Sigmoid colon (tissue), 4 donors: ENCODE data around the gene MEGF11.

ENCODE experiments used
- CTCF ChIP-seq, 4 experiments: fragments of 450-650 bp in 3 of 4; fragments of 200-600 bp in 1 of 4; IDR thresholded peaks; one replicate each; pipeline ENCODE4 v1.5.1; 2016 to 2019; ENCODE audit warnings: antibody characterized with exemption in 4 of 4, mild to moderate bottlenecking in 3 of 4, moderate library complexity in 2 of 4
- EP300 ChIP-seq, 4 donors: sonication (generic); formaldehyde crosslinking; IDR thresholded peaks; one replicate each; pipeline ENCODE4 v1.6.1; 2017; ENCODE audit warnings: antibody characterized with exemption in 4 of 4
- POLR2A ChIP-seq, 2 donors: fragments of 450-650 bp; IDR thresholded peaks; one replicate each; pipeline ENCODE4 v1.6.1; 2016; ENCODE audit warnings: antibody characterized with exemption in 2 of 2, mild to moderate bottlenecking in 2 of 2, moderate library complexity in 2 of 2
- POLR2AphosphoS5 ChIP-seq, 4 donors: sonication (generic); formaldehyde crosslinking; IDR thresholded peaks; one replicate each; pipeline ENCODE4 v1.6.1; 2017; ENCODE audit warnings: antibody characterized with exemption in 4 of 4

DNA sequence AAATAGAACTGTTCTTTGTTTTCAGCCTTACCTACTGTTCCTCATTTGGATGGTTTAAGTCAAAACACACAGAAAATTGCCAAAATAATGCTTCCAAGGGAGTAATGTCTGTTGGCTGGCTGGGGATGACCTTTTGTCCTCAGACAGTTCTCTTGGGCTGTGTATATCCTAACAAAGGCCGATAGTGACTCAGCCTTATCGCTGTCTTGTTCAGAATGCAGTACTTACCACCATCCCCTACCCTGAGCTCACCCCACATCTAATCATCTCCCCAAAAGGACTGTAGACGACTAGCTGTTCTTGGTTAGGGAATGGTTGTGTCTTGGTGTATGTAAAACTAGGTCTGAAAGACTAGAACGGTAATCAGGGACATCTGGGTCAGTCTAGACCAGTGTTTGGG, 349.2 kb downstream of the MEGF11 start:
- TF ChIP-seq POLR2A (IDR thresholded peaks at IDR 0.05), result no peak
- TF ChIP-seq CTCF (IDR thresholded peaks at IDR 0.05), result no peak
- no peak for TF ChIP-seq POLR2AphosphoS5 (IDR thresholded peaks at IDR 0.05)
- TF ChIP-seq EP300 (IDR thresholded peaks at IDR 0.05), result no peak
